Measurements from ENCODE around the gene DNAH9. TPM values are rescaled to one million over a fixed set of nuclear protein-coding genes. Genes with fewer than 3 reads are reported as not detected.

The DNAH9 gene
- total RNA-seq, 1 experiment from 2014 or later, result not detected

DNA sequence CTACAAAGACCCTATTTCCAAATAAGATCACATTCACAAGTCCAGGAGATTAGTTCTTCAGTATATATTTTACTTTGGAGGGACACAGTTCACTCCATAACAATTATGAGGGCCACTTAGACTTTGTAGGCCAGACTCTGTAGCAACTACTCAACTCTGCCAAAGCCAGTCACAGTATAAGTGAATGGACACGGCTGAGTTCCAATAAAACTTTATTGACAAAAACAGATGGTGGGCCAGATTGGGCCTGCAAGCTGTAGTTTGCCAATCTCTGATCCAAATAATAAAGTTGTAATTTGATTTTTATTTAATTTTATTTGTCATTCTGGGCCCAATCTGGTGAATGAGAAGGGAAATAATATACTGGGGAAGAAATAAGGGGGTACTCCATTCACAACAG is 297.9 kb downstream of the DNAH9 start:
- no peak for TF ChIP-seq CTCF (IDR thresholded peaks at IDR 0.05; ENCODE audit: insufficient read depth in 1 of 2, low read depth in 1 of 2, low read length in 1 of 2, severe bottlenecking in 1 of 2, unreplicated experiment in 1 of 2)
- H3K4me1 ChIP-seq, result no peaks in the 10 kb centered on the region
- no peaks in the 10 kb centered on the region for H3K36me3 ChIP-seq (ENCODE audit: control insufficient read depth, insufficient read depth, low read length)
- Mint-ChIP-seq H3K4me1 (ENCODE audit: low read depth, unreplicated experiment) (no peaks in the 10 kb centered on the region), H3K4me3 (ENCODE audit: unreplicated experiment) (no peak overlapping the region), H3K27ac (ENCODE audit: unreplicated experiment) (no peak overlapping the region), H3K27me3 (ENCODE audit: insufficient read depth, unreplicated experiment) (no peaks in the 10 kb centered on the region), H3K9me3 (ENCODE audit: unreplicated experiment) (no peaks in the 10 kb centered on the region), H3K36me3 (ENCODE audit: insufficient read depth, unreplicated experiment) (no peaks in the 10 kb centered on the region)
- no TSS peak for BruUV-seq (replicated peaks)
- no peak for DNase-seq
- no peaks in the 10 kb centered on the region for H3K9me3 ChIP-seq
- ChIA-PET POLR2A (no interaction called here), CTCF (no interaction called here)
- intact Hi-C loops (cut with micrococcal nuclease; ENCODE audit: unreplicated experiment), result no loop called here
- no peak overlapping the region for H3K4me3 ChIP-seq (ENCODE audit: low read depth, low read length)
- no peaks in the 10 kb centered on the region for H3K27me3 ChIP-seq (replicated peaks; ENCODE audit: control insufficient read depth, insufficient read depth, low read length)

DNA sequence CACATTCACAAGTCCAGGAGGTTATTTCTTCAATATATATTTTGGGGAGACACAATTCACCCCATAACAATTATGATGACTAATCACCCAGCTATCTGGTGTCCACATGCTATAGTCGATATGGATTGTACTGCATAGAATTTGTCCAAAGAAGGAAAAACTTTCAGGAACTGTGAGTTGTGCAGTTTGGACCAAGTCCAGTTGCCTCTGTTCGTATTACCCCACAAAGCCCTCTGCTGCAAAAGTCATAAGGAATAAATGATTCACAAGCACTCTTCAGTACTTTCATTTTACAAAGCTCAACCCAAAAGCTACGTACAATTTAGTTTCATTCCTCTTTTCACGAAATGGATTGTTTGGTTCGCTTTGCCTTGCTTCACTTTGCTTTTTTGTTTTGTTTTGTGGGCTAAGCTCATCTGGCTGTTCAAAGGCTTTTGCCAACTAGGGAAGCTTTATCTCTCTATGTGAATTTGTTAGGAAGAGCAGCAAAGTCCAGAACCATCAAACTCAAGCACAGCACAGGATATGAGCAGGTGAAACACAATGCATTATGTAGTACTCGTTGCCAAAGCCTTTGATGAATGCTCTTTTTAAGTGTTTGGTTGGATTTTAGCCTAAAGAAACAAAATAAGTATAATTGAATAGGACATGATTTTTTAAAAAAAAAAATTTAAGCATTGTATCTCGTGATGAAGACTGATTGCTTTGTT is 300.4 kb downstream of the DNAH9 start:
- Histone ChIP-seq H3K9me3 (no peaks in the 10 kb centered on the region), H3K36me3 (ENCODE audit: control insufficient read depth, insufficient read depth, low read length) (no peaks in the 10 kb centered on the region), H3K4me3 (ENCODE audit: low read depth, low read length) (no peak overlapping the region), H3K4me1 (no peaks in the 10 kb centered on the region), H3K27me3 (replicated peaks; ENCODE audit: control insufficient read depth, insufficient read depth, low read length) (no peaks in the 10 kb centered on the region)
- Mint-ChIP-seq H3K27me3 (ENCODE audit: insufficient read depth, unreplicated experiment) (no peaks in the 10 kb centered on the region), H3K27ac (ENCODE audit: unreplicated experiment) (no peak overlapping the region), H3K36me3 (ENCODE audit: insufficient read depth, unreplicated experiment) (no peaks in the 10 kb centered on the region), H3K4me1 (ENCODE audit: low read depth, unreplicated experiment) (no peaks in the 10 kb centered on the region), H3K4me3 (ENCODE audit: unreplicated experiment) (no peak overlapping the region), H3K9me3 (ENCODE audit: unreplicated experiment) (no peaks in the 10 kb centered on the region)
- POLR2A ChIA-PET, result no interaction called here
- BruUV-seq (replicated peaks), result no TSS peak
- CTCF ChIA-PET, result no interaction called here
- no peak for DNase-seq
- intact Hi-C loops (cut with micrococcal nuclease; ENCODE audit: unreplicated experiment), result no loop called here
- no peak for TF ChIP-seq CTCF (IDR thresholded peaks at IDR 0.05; ENCODE audit: insufficient read depth in 1 of 2, low read depth in 1 of 2, low read length in 1 of 2, severe bottlenecking in 1 of 2, unreplicated experiment in 1 of 2)

- H3K27me3 ChIP-seq (replicated peaks; ENCODE audit: control insufficient read depth, insufficient read depth, low read length), result no peaks in the 10 kb centered on the region
- H3K4me3 ChIP-seq (ENCODE audit: low read depth, low read length), result no peak overlapping the region
- H3K4me1 ChIP-seq, result no peaks in the 10 kb centered on the region
- Mint-ChIP-seq H3K27me3 (ENCODE audit: insufficient read depth, unreplicated experiment) (no peaks in the 10 kb centered on the region), H3K36me3 (ENCODE audit: insufficient read depth, unreplicated experiment) (no peaks in the 10 kb centered on the region), H3K4me3 (ENCODE audit: unreplicated experiment) (no peak overlapping the region), H3K9me3 (ENCODE audit: unreplicated experiment) (no peaks in the 10 kb centered on the region), H3K4me1 (ENCODE audit: low read depth, unreplicated experiment) (no peaks in the 10 kb centered on the region), H3K27ac (ENCODE audit: unreplicated experiment) (no peak overlapping the region)
- BruUV-seq (replicated peaks), result no TSS peak
- no peak for DNase-seq
- no peaks in the 10 kb centered on the region for H3K9me3 ChIP-seq
- H3K36me3 ChIP-seq (ENCODE audit: control insufficient read depth, insufficient read depth, low read length), result no peaks in the 10 kb centered on the region
- POLR2A ChIA-PET, result no interaction called here
- CTCF ChIA-PET, result no interaction called here
- intact Hi-C loops (cut with micrococcal nuclease; ENCODE audit: unreplicated experiment), result no loop called here
- TF ChIP-seq CTCF (IDR thresholded peaks at IDR 0.05; ENCODE audit: insufficient read depth in 1 of 2, low read depth in 1 of 2, low read length in 1 of 2, severe bottlenecking in 1 of 2, unreplicated experiment in 1 of 2), result no peak
Observed at GRCh38 chr17:11899537-11899942, 301.3 kb downstream of the DNAH9 start.
